ENCODE data around the gene CSRP3. TPM values are rescaled to one million over a fixed set of nuclear protein-coding genes. Genes with fewer than 3 reads are reported as not detected.

CSRP3 gene
- total RNA-seq, 6 experiments from 2014 or later: 0.22 to 0.81 TPM; not detected in 4

- no peak for DNase-seq
- Histone ChIP-seq H3K9me3 (no peaks in the 10 kb centered on the region), H3K36me3 (no peaks in the 10 kb centered on the region), H3K27me3 (peaks cover 0 to 26% of the 10 kb centered on the region in 2 donors), H3K27ac (no peak overlapping the region), H3K4me1 (peaks cover 0 to 16% (median 0%) of the 10 kb centered on the region in 4 donors), H3K4me3 (no peak overlapping the region)
- intact Hi-C loops (cut with DNase I): no loop called here
- 51% methylated on average over 5 of the region's 5 CpGs for WGBS (ENCODE audit: insufficient coverage, low coverage, low lambda C conversion rate, missing lambda C conversion rate)
- no peak for TF ChIP-seq POLR2A (IDR thresholded peaks at IDR 0.05)
- TF ChIP-seq CTCF (IDR thresholded peaks at IDR 0.05): no peak
- no peak for ATAC-seq
Observed at GRCh38 chr11:19237813-19238212, 36.0 kb upstream of the CSRP3 start.

- Histone ChIP-seq H3K27ac (no peak overlapping the region), H3K9me3 (no peaks in the 10 kb centered on the region), H3K36me3 (no peaks in the 10 kb centered on the region), H3K27me3 (peaks cover 0 to 26% of the 10 kb centered on the region in 2 donors), H3K4me1 (peaks cover 0 to 13% (median 0%) of the 10 kb centered on the region in 4 donors), H3K4me3 (no peak overlapping the region)
- 87% methylated on average over 6 of the region's 8 CpGs for WGBS (ENCODE audit: insufficient coverage, low coverage, low lambda C conversion rate, missing lambda C conversion rate)
- intact Hi-C loops (cut with DNase I): no loop called here
- no peak for ATAC-seq
- no peak for DNase-seq
- TF ChIP-seq CTCF (IDR thresholded peaks at IDR 0.05) (no peak), POLR2A (IDR thresholded peaks at IDR 0.05) (no peak)
Observed at GRCh38 chr11:19237381-19237780, 35.6 kb upstream of the CSRP3 start.

- H3K27ac ChIP-seq: no peak overlapping the region
- H3K27me3 ChIP-seq: peaks cover 0 to 3% of the 10 kb centered on the region in 2 donors
- H3K4me3 ChIP-seq: no peak overlapping the region
- no peaks in the 10 kb centered on the region for H3K36me3 ChIP-seq
- intact Hi-C loops (cut with DNase I): no loop called here
- H3K9me3 ChIP-seq: no peaks in the 10 kb centered on the region
- DNase-seq (no peak), ATAC-seq (no peak)
- no peaks in the 10 kb centered on the region for H3K4me1 ChIP-seq
- TF ChIP-seq CTCF (IDR thresholded peaks at IDR 0.05): no peak
- TF ChIP-seq POLR2A (IDR thresholded peaks at IDR 0.05): no peak
- 92% methylated on average over 5 of the region's 5 CpGs for WGBS (ENCODE audit: insufficient coverage, low coverage, low lambda C conversion rate, missing lambda C conversion rate)
Observed at GRCh38 chr11:19234231-19234817, 32.5 kb upstream of the CSRP3 start.

- no peaks in the 10 kb centered on the region for H3K36me3 ChIP-seq
- H3K4me3 ChIP-seq: no peak overlapping the region
- intact Hi-C loops (cut with DNase I): no loop called here
- H3K27ac ChIP-seq: no peak overlapping the region
- DNase-seq (no peak), ATAC-seq (no peak)
- TF ChIP-seq CTCF (IDR thresholded peaks at IDR 0.05): no peak
- TF ChIP-seq POLR2A (IDR thresholded peaks at IDR 0.05): no peak
- H3K27me3 ChIP-seq: no peaks in the 10 kb centered on the region
- H3K4me1 ChIP-seq: no peaks in the 10 kb centered on the region
- H3K9me3 ChIP-seq: no peaks in the 10 kb centered on the region
- WGBS (ENCODE audit: insufficient coverage, low coverage, low lambda C conversion rate, missing lambda C conversion rate): 87% methylated on average over 5 of the region's 6 CpGs
Observed at GRCh38 chr11:19232910-19233503, 31.2 kb upstream of the CSRP3 start.

Measured in right lobe of liver (tissue), 6 donors.